ENCODE results near the gene ASTN2.

- TF ChIP-seq GATA2 (IDR thresholded peaks at IDR 0.05; ENCODE audit: low read depth, low read length) (no peak), GATA3 (IDR thresholded peaks at IDR 0.05; ENCODE audit: low read depth, low read length) (no peak)
Observed at GRCh38 chr9:116409638-116410037, 1005.2 kb downstream of the ASTN2 start.

Measured in SH-SY5Y (cell line).